Fibroblast of lung (primary cell): ENCODE results near the gene PRMT7. TPM values are rescaled to one million over a fixed set of nuclear protein-coding genes. Genes with fewer than 3 reads are reported as not detected.

ENCODE experiments used
- DNase-seq, 2 donors: peaks; one replicate each; pipeline versions ENCODE4 v3.0.0 to v3.0.0-alpha.2; 2010; ENCODE audit warnings: low read depth in 2 of 2
- H2AFZ ChIP-seq: 2 replicates; pipeline ENCODE4 v1.5.1; 2012; ENCODE audit warnings: low read length, control low read depth, inconsistent platforms
- H3K27ac ChIP-seq: 2 replicates; pipeline ENCODE4 v1.5.1; 2011; ENCODE audit warnings: low read length, control low read depth; ENCODE audit not compliant: insufficient read depth
- H3K27me3 ChIP-seq: 2 replicates; pipeline ENCODE4 v1.5.1; 2011; ENCODE audit warnings: mild to moderate bottlenecking, low read length; ENCODE audit not compliant: control insufficient read depth, insufficient read depth
- H3K36me3 ChIP-seq: 2 replicates; pipeline ENCODE4 v1.5.1; 2011; ENCODE audit warnings: low read length; ENCODE audit not compliant: control insufficient read depth, insufficient read depth
- H3K4me1 ChIP-seq: 2 replicates; pipeline ENCODE4 v1.5.1; 2011; ENCODE audit warnings: low read length; ENCODE audit not compliant: control insufficient read depth, insufficient read depth; ENCODE audit errors: extremely low read depth
- H3K4me2 ChIP-seq: 2 replicates; pipeline ENCODE4 v1.5.1; 2011; ENCODE audit warnings: low read length, control low read depth; ENCODE audit not compliant: insufficient read depth; ENCODE audit errors: extremely low read depth
- H3K4me3 ChIP-seq, 4 experiments: fragments of 200-600 bp in 1 of 4; sonication (generic) in 1 of 4; replicated peaks in 1 of 4; 2 replicates each; pipeline ENCODE4 v1.5.1; 2011 to 2016; ENCODE audit warnings: low read length in 4 of 4, low read depth in 3 of 4, mild to moderate bottlenecking in 3 of 4, control low read depth in 2 of 4, inconsistent platforms in 1 of 4, mixed read lengths in 1 of 4; ENCODE audit not compliant: insufficient read depth in 1 of 4; ENCODE audit errors: control extremely low read depth in 1 of 4
- H3K79me2 ChIP-seq: 2 replicates; pipeline ENCODE4 v1.5.1; 2012; ENCODE audit warnings: mild to moderate bottlenecking, low read length, inconsistent platforms; ENCODE audit not compliant: control insufficient read depth, insufficient read depth
- H3K9ac ChIP-seq: 2 replicates; pipeline ENCODE4 v1.5.1; 2011; ENCODE audit warnings: mild to moderate bottlenecking, low read length, control low read depth; ENCODE audit not compliant: insufficient read depth
- H3K9me3 ChIP-seq: 2 replicates; pipeline ENCODE4 v1.5.1; 2012; ENCODE audit warnings: low read depth, low read length; ENCODE audit not compliant: control insufficient read depth, insufficient read depth
- H4K20me1 ChIP-seq: 2 replicates; pipeline ENCODE4 v1.5.1; 2011; ENCODE audit warnings: low read length; ENCODE audit not compliant: control insufficient read depth, insufficient read depth; ENCODE audit errors: extremely low read depth
- EZH2 ChIP-seq: IDR thresholded peaks from 2 replicates; pipeline ENCODE4 v1.5.1; 2012; ENCODE audit warnings: low read length, control low read depth, mild to moderate bottlenecking; ENCODE audit errors: missing control alignments
- polyA plus RNA-seq, 2 donors: library from polyadenylated mRNA; depleted of rRNA in 1 of 2; stranded (reverse) in 1 of 2; unstranded in 1 of 2; fragments of >200 nt; gene quantifications; 2 replicates each; pipeline ENCODE4 v1.2.1, GENCODE V29; 2011 to 2012; ENCODE audit warnings: missing spikeins in 1 of 2
- total RNA-seq: library from RNA; depleted of rRNA; stranded (reverse); fragments of >200 nt; gene quantifications from 2 replicates; pipeline ENCODE4 v1.2.1, GENCODE V29; 2014
- TF ChIP-seq, protein P1 (sequence below), 2 donors: IDR thresholded peaks in 1 of 2; conservative IDR thresholded peaks in 1 of 2; 1 replicate in 1 of 2; 2 replicates in 1 of 2; pipeline ENCODE4 v1.5.1; 2011 to 2012; ENCODE audit warnings: low read length in 2 of 2, control low read depth in 1 of 2, inconsistent platforms in 1 of 2, low read depth in 1 of 2, mild to moderate bottlenecking in 1 of 2

The PRMT7 gene
- total and polyA plus RNA-seq, 2 donors (not counting 1 experiment from before 2014, with no cell fraction given) = 24.0 to 39.3 TPM

DNA sequence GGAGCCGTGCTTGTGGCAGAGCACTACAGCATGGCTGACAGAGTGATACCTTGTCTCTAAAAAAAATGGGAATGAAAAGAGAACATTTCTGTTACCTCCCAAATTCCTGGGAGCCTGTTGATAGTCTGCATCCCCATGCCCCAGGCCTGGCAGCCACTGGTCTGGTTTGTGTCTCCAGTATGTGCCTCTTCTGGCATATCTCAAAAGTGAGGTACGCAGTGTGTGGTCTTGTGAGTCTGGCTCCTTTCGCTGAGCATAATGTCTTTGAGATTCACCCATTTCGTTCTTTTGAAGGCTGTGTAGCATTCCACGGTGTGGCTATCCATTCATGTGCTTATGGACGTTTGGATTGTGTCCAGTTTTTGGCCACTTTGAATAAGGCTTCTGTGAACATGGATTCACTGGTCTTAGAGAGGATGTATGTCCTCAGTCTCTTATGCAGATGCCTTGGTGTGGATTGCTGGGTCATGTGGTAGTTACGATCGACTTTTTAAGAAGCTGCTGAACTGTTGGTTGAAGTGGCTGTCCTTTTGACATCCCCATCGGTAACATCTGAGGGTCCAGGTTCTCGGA lies 39.1 kb downstream of the PRMT7 start:
- Histone ChIP-seq H4K20me1 (no peaks in the 10 kb centered on the region), H3K36me3 (peaks cover 26% of the 10 kb centered on the region), H3K4me3 (no peak overlapping the region), H2AFZ (no peak overlapping the region), H3K79me2 (no peaks in the 10 kb centered on the region), H3K9me3 (no peaks in the 10 kb centered on the region), H3K9ac (no peak overlapping the region), H3K27me3 (no peaks in the 10 kb centered on the region), H3K4me1 (no peaks in the 10 kb centered on the region), H3K4me2 (no peak overlapping the region), H3K27ac (no peak overlapping the region)
- TF ChIP-seq EZH2 = no peak
- TF ChIP-seq, protein P1, sequence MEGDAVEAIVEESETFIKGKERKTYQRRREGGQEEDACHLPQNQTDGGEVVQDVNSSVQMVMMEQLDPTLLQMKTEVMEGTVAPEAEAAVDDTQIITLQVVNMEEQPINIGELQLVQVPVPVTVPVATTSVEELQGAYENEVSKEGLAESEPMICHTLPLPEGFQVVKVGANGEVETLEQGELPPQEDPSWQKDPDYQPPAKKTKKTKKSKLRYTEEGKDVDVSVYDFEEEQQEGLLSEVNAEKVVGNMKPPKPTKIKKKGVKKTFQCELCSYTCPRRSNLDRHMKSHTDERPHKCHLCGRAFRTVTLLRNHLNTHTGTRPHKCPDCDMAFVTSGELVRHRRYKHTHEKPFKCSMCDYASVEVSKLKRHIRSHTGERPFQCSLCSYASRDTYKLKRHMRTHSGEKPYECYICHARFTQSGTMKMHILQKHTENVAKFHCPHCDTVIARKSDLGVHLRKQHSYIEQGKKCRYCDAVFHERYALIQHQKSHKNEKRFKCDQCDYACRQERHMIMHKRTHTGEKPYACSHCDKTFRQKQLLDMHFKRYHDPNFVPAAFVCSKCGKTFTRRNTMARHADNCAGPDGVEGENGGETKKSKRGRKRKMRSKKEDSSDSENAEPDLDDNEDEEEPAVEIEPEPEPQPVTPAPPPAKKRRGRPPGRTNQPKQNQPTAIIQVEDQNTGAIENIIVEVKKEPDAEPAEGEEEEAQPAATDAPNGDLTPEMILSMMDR (conservative IDR thresholded peaks at IDR 0.05 in 1 of 2, IDR thresholded peaks at IDR 0.05 in 1 of 2; ENCODE audit: low read depth in 1 of 2, low read length in 2 of 2) = no peak
- DNase-seq = no peak

DNA sequence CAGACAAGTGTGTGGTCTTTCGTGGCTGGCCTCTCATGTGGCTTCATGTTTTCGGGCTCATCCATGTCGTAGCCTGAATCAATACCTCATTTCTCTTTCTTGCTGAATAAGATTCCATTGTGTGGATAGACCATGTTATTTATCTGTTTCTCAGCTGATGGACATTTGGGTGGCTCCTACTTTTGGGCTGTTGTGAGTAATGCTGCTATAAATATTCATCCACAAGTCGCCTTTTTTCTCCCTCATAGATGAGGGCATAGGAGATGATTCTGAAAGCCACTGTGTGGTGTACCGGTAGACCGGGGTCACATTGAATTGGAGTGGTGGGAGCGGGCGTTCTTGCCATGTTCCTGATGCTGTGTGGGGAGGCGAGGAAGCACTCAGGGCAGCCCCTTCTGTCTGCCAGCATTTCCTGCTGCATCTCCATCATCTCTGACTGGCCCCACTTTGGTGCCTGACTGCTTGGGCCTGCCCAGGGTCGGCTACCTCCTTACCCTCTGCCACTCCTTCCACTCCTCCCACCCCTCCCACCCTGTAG lies 40.1 kb downstream of the PRMT7 start:
- Histone ChIP-seq H2AFZ (no peak overlapping the region), H4K20me1 (no peaks in the 10 kb centered on the region), H3K27ac (no peak overlapping the region), H3K4me1 (no peaks in the 10 kb centered on the region), H3K79me2 (no peaks in the 10 kb centered on the region), H3K36me3 (peaks cover 28% of the 10 kb centered on the region), H3K27me3 (no peaks in the 10 kb centered on the region), H3K9me3 (no peaks in the 10 kb centered on the region), H3K4me3 (no peak overlapping the region), H3K9ac (no peak overlapping the region), H3K4me2 (no peak overlapping the region)
- TF ChIP-seq, protein P1 (conservative IDR thresholded peaks at IDR 0.05 in 1 of 2, IDR thresholded peaks at IDR 0.05 in 1 of 2; ENCODE audit: low read depth in 1 of 2, low read length in 2 of 2) = no peak
- no peak for TF ChIP-seq EZH2
- no peak for DNase-seq

DNA sequence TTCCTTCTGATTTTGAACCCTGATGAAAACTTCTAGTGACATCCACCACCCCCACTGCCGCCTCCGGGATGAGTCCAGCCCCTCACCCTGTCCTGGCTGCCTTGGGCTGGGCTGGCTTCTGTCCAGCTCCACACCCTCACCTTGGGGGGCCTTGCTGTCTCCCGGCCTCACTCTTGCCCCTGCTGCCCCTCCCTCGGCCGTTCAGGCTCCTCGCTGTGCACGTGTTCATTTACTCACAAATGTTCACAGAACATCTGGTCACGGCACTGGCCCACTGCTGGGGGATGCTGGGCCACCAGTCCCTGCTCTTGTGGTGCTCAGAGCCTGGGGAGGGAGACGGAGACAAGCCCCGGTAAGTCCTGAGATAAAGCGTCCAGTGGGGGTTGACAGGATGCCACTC lies 40.6 kb downstream of the PRMT7 start:
- Histone ChIP-seq H3K4me3 (no peak overlapping the region), H3K27ac (no peak overlapping the region), H4K20me1 (no peaks in the 10 kb centered on the region), H3K9me3 (no peaks in the 10 kb centered on the region), H3K79me2 (no peaks in the 10 kb centered on the region), H3K27me3 (no peaks in the 10 kb centered on the region), H3K36me3 (peaks cover 25% of the 10 kb centered on the region), H3K9ac (no peak overlapping the region), H2AFZ (no peak overlapping the region), H3K4me1 (no peaks in the 10 kb centered on the region), H3K4me2 (no peak overlapping the region)
- no peak for TF ChIP-seq EZH2
- TF ChIP-seq, protein P1 (conservative IDR thresholded peaks at IDR 0.05 in 1 of 2, IDR thresholded peaks at IDR 0.05 in 1 of 2; ENCODE audit: low read depth in 1 of 2, low read length in 2 of 2) = no peak
- no peak for DNase-seq
